ENCODE data around the gene RNF169.

DNA sequence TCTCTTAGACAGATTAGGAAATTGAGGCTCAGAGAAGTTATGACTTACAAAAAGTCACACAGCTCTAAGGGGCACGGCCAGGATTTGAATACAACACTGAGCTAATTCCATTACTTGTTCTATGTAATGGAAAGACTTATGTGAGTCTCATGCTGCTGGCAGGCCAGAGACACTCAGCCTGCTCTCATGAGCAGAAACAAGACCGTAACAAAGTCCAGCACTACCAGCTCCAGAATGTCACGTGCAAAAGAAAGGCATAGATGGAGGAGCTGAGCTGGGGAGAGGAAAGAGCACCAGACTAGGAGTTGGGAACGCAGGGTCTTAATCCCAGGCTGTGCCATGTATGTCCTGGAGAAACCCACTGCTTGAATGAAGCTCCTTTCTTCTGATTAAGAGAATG is 19.3 kb upstream of the RNF169 start:
- TF ChIP-seq, protein P1, sequence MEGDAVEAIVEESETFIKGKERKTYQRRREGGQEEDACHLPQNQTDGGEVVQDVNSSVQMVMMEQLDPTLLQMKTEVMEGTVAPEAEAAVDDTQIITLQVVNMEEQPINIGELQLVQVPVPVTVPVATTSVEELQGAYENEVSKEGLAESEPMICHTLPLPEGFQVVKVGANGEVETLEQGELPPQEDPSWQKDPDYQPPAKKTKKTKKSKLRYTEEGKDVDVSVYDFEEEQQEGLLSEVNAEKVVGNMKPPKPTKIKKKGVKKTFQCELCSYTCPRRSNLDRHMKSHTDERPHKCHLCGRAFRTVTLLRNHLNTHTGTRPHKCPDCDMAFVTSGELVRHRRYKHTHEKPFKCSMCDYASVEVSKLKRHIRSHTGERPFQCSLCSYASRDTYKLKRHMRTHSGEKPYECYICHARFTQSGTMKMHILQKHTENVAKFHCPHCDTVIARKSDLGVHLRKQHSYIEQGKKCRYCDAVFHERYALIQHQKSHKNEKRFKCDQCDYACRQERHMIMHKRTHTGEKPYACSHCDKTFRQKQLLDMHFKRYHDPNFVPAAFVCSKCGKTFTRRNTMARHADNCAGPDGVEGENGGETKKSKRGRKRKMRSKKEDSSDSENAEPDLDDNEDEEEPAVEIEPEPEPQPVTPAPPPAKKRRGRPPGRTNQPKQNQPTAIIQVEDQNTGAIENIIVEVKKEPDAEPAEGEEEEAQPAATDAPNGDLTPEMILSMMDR (IDR thresholded peaks at IDR 0.05): no peak
- TF ChIP-seq POLR2A (IDR thresholded peaks at IDR 0.05) (no peak), POLR2AphosphoS5 (IDR thresholded peaks at IDR 0.05) (no peak)

Data from breast epithelium (tissue), 3 donors.